ENCODE data around the gene OR8D1. TPM values are rescaled to one million over a fixed set of nuclear protein-coding genes. Genes with fewer than 3 reads are reported as not detected.
"Not testable (repeated sequence)": the region's sequence is repeated elsewhere in the genome, so short reads cannot be mapped to it uniquely, and the experiment has no call there.

OR8D1 gene
- total RNA-seq, 4 donors from 2014 or later = not detected

GRCh38 chr11:124277207-124277606 lies 36.5 kb downstream of the OR8D1 start:
- 77 to 94% methylated on average over 2 to 3 of the region's 3 CpGs for WGBS, 2 donors
- Histone ChIP-seq H3K4me1 (no peaks in the 10 kb centered on the region), H3K9me3 (no peaks in the 10 kb centered on the region), H3K27ac (no peak overlapping the region), H3K4me3 (replicated peaks in 1 of 3) (no peak overlapping the region), H3K36me3 (no peaks in the 10 kb centered on the region), H3K27me3 (no peaks in the 10 kb centered on the region)
- no peak for DNase-seq
- no peak for TF ChIP-seq POLR2A (IDR thresholded peaks at IDR 0.05)
- intact Hi-C loops (cut with DNase I) = no loop called here

- no peak for TF ChIP-seq CTCF (IDR thresholded peaks at IDR 0.05)
- no peak for TF ChIP-seq POLR2A (IDR thresholded peaks at IDR 0.05)
- DNase-seq = no peak
- no peak overlapping the region for H3K27ac ChIP-seq
- WGBS, 2 donors = 76 to 77% methylated on average over 1 of the region's 1 CpG
- intact Hi-C loops (cut with DNase I) = no loop called here
- no peaks in the 10 kb centered on the region for H3K4me1 ChIP-seq
- H3K27me3 ChIP-seq = no peaks in the 10 kb centered on the region
- no peaks in the 10 kb centered on the region for H3K36me3 ChIP-seq
- H3K4me3 ChIP-seq (replicated peaks in 1 of 3) = no peak overlapping the region
- H3K9me3 ChIP-seq = no peaks in the 10 kb centered on the region
Measured at GRCh38 chr11:124276081-124276480, 37.7 kb downstream of the OR8D1 start.

- 89 to 93% methylated on average over 2 of the region's 2 CpGs for WGBS, 2 donors
- Histone ChIP-seq H3K4me3 (replicated peaks in 1 of 3) (no peak overlapping the region), H3K36me3 (no peaks in the 10 kb centered on the region), H3K9me3 (no peaks in the 10 kb centered on the region), H3K27me3 (no peaks in the 10 kb centered on the region), H3K4me1 (no peaks in the 10 kb centered on the region), H3K27ac (no peak overlapping the region)
- DNase-seq = no peak
- TF ChIP-seq CTCF (IDR thresholded peaks at IDR 0.05) = no peak
- no peak for TF ChIP-seq POLR2A (IDR thresholded peaks at IDR 0.05)
- intact Hi-C loops (cut with DNase I) = no loop called here
Measured at GRCh38 chr11:124274000-124274399, 39.7 kb downstream of the OR8D1 start.

DNA sequence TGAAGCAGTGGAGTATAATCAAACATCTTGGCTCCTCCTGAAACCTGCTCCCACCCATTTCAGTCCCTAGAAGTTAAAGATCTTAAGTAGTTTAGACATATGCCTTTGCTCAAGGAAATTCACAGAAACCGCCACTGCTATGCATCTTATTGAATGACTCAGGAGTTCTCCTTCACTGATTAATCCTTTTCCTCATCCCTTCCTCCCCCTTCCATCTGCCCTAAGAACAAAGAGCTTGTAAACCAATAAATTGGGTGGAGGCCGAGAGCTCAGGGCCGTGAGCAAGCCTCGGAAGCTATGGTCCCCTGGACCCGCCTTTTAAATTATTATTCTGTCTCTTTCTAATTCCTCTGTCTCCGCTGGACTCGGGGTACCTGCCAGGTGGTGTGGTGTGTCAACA lies 42.9 kb downstream of the OR8D1 start:
- H3K27me3 ChIP-seq; H3K4me1 ChIP-seq; H3K4me3 ChIP-seq (replicated peaks in 1 of 3); H3K36me3 ChIP-seq; H3K27ac ChIP-seq; DNase-seq; intact Hi-C loops (cut with DNase I); H3K9me3 ChIP-seq: not testable (repeated sequence)
- 64 to 69% methylated on average over 7 of the region's 7 CpGs for WGBS, 2 donors

DNA sequence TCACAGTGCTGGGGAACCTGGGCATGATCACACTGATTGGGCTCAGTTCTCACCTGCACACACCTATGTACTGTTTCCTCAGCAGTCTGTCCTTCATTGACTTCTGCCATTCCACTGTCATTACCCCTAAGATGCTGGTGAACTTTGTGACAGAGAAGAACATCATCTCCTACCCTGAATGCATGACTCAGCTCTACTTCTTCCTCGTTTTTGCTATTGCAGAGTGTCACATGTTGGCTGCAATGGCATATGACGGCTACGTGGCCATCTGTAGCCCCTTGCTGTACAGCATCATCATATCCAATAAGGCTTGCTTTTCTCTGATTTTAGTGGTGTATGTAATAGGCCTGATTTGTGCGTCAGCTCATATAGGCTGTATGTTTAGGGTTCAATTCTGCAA lies 48.7 kb downstream of the OR8D1 start:
- H3K36me3 ChIP-seq; intact Hi-C loops (cut with DNase I); DNase-seq; H3K9me3 ChIP-seq; H3K27ac ChIP-seq; H3K27me3 ChIP-seq; H3K4me1 ChIP-seq; H3K4me3 ChIP-seq (replicated peaks in 1 of 3): not testable (repeated sequence)
- 78 to 81% methylated on average over 4 of the region's 4 CpGs for WGBS, 2 donors

DNA sequence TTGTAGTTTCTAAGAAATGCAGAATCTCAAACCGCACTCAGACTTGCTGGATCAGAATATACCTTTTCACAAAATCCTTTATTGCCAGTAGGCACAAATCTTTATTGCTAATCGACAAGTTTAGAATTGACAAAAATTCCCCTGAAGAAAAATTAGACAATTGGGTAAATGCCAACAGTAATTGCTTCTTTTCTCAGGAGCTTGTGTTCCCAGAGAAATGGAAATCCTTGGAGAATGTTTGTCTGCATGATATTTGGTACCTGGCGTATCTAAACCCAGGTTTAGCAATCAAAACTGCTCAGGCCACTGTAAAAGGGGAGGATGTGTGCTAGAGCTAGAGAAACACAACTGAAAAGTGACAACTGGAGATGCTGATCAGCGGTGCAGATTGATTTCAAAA lies 57.7 kb downstream of the OR8D1 start, which contains the start of gene OR8G5:
OR8G5 (plus strand) TSS at position 301 of the 400 bp plus-strand sequence. CDS start 8,556 bp downstream, outside the sequence.
- Histone ChIP-seq H3K4me1 (no peaks in the 10 kb centered on the region), H3K27me3 (no peaks in the 10 kb centered on the region), H3K4me3 (replicated peaks in 1 of 3) (no peak within 1 kb of the TSS), H3K27ac (no peak within 1 kb of the TSS), H3K36me3 (no peaks in the 10 kb centered on the region), H3K9me3 (no peaks in the 10 kb centered on the region)
- intact Hi-C loops (cut with DNase I) = no loop called here
- DNase-seq = no peak
- TF ChIP-seq CTCF (IDR thresholded peaks at IDR 0.05) (no peak), POLR2A (IDR thresholded peaks at IDR 0.05) (no peak)
- WGBS, 2 donors = 71 to 73% methylated on average over 4 of the region's 4 CpGs

Other genes starting within 250 kb of the OR8D1 start
- gene VWA5A, start 198.5 kb downstream of the OR8D1 start, total RNA-seq = 10 to 100 TPM; 19.5 to 23.5 (median 21.3) TPM
- not detected for gene OR10D3, start 130.6 kb downstream of the OR8D1 start, total RNA-seq
- not detected for gene OR8G1, start 72.9 kb downstream of the OR8D1 start, total RNA-seq
- gene OR8G5, start 57.6 kb downstream of the OR8D1 start, total RNA-seq = not detected
- not detected for gene OR8D2, start 6.2 kb upstream of the OR8D1 start, total RNA-seq
- not detected for gene OR8B2, start 70.5 kb upstream of the OR8D1 start, total RNA-seq
- gene OR8B3, start 85.1 kb upstream of the OR8D1 start, total RNA-seq = not detected
- gene OR8B4, start 110.9 kb upstream of the OR8D1 start, total RNA-seq = not detected
- gene OR8B8, start 131.7 kb upstream of the OR8D1 start, total RNA-seq = not detected
- not detected for gene OR8B12, start 229.7 kb upstream of the OR8D1 start, total RNA-seq